Prostate gland (tissue), 2 donors: ENCODE measurements around the gene RARG. TPM values are rescaled to one million over a fixed set of nuclear protein-coding genes. Genes with fewer than 3 reads are reported as not detected.
A peak's percentile ranks its signal among the peaks of the same experiment; 100 is the strongest.

Source experiments
- DNase-seq: peaks from one replicate; pipeline ENCODE4 v3.0.0-alpha.2; 2019; ENCODE audit warnings: low spot score
- H3K27ac ChIP-seq, 2 donors: fragments of 200-600 bp; sonication (generic); 2 replicates each; pipeline ENCODE4 v1.5.1; 2017 to 2019
- H3K27me3 ChIP-seq: fragments of 200-600 bp; sonication (generic); replicated peaks from 2 replicates; pipeline ENCODE4 v1.5.1; 2019; ENCODE audit not compliant: insufficient read depth
- H3K36me3 ChIP-seq, 2 donors: fragments of 200-600 bp; sonication (generic); 1 replicate in 1 of 2; 2 replicates in 1 of 2; pipeline versions ENCODE4 v1.5.1 to v1.8.1; 2017 to 2019
- H3K4me1 ChIP-seq: fragments of 200-600 bp; sonication (generic); replicated peaks from 2 replicates; pipeline ENCODE4 v1.5.1; 2019
- H3K4me3 ChIP-seq, 2 donors: fragments of 200-600 bp; sonication (generic); 2 replicates each; pipeline ENCODE4 v1.5.1; 2017 to 2019
- H3K9me3 ChIP-seq: fragments of 200-600 bp; sonication (generic); 2 replicates; pipeline ENCODE4 v1.5.1; 2017
- POLR2A ChIP-seq: fragments of 450-650 bp; IDR thresholded peaks from one replicate; pipeline ENCODE4 v1.6.1; 2016; ENCODE audit warnings: antibody characterized with exemption, mild to moderate bottlenecking
- POLR2AphosphoS5 ChIP-seq: sonication (generic); formaldehyde crosslinking; IDR thresholded peaks from one replicate; pipeline ENCODE4 v1.6.1; 2017; ENCODE audit warnings: antibody characterized with exemption
- WGBS: methylation state at CpG from one replicate; pipeline ENCODE4 v1.1.5; 2018; 5-methylcytosine and 5-hydroxymethylcytosine counted together
- intact Hi-C: fragments of 100-400 bp; cut with DNase I; formaldehyde crosslinking; loops from one replicate; pipeline ENCODE4 v1.14.2; 2022
- total RNA-seq, 2 donors: library from RNA; depleted of rRNA; stranded (reverse); fragments of >200 nt; gene quantifications; one replicate each; pipeline ENCODE4 v1.1.0, GENCODE V29; 2016
- TF ChIP-seq, protein P1 (sequence below), 4 experiments: fragments of 200-600 bp in 2 of 4; fragments of 450-650 bp in 2 of 4; sonication (generic) in 2 of 4; IDR thresholded peaks; 1 replicate in 3 of 4; 2 replicates in 1 of 4; pipeline ENCODE4 v1.5.1; 2016 to 2019; ENCODE audit warnings: antibody characterized with exemption in 4 of 4, mild to moderate bottlenecking in 2 of 4, moderate library complexity in 2 of 4

RARG gene
- total RNA-seq, 2 donors from 2014 or later, result 28.9 to 30.4 TPM

DNA sequence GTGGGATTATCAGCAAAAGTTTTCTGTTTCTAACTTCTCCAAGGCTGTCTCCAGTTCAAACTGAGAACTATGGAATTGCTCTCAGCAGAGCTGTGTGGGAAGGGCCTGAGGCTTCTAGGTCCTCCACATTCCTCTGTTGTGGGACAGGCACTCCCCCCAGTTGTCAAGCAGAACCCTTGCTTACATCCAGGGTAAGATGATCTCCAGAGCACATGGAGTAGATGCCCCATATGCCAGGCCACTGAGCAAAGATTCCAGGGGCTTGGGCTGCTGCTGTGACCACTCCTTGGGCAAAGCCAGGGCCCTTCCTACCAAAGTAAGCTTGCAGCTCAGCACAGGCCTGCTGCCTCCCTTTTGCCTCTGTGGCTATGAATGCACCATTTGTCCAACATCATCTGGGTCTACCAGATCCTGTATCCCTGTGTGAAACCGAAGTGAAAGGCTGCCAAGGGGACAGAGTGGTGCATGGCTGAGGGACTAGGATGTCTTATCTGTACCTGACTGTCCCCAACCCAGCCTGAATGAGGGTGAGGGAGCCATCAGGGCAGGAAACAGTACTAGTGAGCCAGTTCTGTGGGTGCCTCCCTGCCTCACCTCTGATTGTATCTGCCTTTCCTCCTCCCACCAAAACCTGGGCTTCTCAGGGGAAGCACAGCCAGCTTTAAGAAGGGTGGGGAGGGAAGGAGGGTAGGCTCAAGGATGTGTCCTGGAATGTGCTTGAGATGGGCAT, 23.0 kb upstream of the RARG start:
- WGBS, result 88% methylated on average over 1 of the region's 1 CpG
- no peak for TF ChIP-seq POLR2AphosphoS5
- TF ChIP-seq, protein P1, sequence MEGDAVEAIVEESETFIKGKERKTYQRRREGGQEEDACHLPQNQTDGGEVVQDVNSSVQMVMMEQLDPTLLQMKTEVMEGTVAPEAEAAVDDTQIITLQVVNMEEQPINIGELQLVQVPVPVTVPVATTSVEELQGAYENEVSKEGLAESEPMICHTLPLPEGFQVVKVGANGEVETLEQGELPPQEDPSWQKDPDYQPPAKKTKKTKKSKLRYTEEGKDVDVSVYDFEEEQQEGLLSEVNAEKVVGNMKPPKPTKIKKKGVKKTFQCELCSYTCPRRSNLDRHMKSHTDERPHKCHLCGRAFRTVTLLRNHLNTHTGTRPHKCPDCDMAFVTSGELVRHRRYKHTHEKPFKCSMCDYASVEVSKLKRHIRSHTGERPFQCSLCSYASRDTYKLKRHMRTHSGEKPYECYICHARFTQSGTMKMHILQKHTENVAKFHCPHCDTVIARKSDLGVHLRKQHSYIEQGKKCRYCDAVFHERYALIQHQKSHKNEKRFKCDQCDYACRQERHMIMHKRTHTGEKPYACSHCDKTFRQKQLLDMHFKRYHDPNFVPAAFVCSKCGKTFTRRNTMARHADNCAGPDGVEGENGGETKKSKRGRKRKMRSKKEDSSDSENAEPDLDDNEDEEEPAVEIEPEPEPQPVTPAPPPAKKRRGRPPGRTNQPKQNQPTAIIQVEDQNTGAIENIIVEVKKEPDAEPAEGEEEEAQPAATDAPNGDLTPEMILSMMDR (IDR thresholded peaks at IDR 0.05), result no peak
- H3K27me3 ChIP-seq, result no peaks in the 10 kb centered on the region
- H3K9me3 ChIP-seq, result no peaks in the 10 kb centered on the region
- intact Hi-C loops, result loop anchor here (5.0 kb wide), 1 partner anchor 42 kb away; the partner anchor contains the start of genes MYG1 and PFDN5
- H3K27ac ChIP-seq, result no peak overlapping the region
- H3K4me1 ChIP-seq, result peaks cover 24% of the 10 kb centered on the region
- no peak for DNase-seq
- H3K36me3 ChIP-seq, result peaks cover 0 to 5% of the 10 kb centered on the region in 2 donors
- H3K4me3 ChIP-seq, result no peak overlapping the region

DNA sequence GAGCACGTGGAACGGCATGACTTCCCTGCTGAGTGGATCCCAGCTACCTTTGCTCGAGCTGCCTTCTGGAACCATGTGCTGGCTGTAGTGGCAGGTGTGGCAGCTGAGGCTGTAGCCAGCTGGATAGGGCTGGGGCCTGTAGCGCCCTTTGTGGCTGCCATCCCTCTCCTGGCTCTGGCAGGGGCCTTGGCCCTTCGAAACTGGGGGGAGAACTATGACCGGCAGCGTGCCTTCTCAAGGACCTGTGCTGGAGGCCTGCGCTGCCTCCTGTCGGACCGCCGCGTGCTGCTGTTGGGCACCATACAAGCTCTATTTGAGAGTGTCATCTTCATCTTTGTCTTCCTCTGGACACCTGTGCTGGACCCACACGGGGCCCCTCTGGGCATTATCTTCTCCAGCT, 21.3 kb upstream of the RARG start:
- Histone ChIP-seq H3K4me1 (peaks cover 24% of the 10 kb centered on the region), H3K27me3 (no peaks in the 10 kb centered on the region), H3K9me3 (no peaks in the 10 kb centered on the region), H3K27ac (peak overlapping the region in 1 of 2 donors; percentile 96), H3K4me3 (peak overlapping the region in 1 of 2 donors; percentile 87), H3K36me3 (peaks cover 0 to 5% of the 10 kb centered on the region in 2 donors)
- intact Hi-C loops, result loop anchor here (5.0 kb wide), 1 partner anchor 44 kb away; the partner anchor contains the start of genes MYG1 and PFDN5
- WGBS, result 90% methylated on average over 13 of the region's 13 CpGs
- no peak for TF ChIP-seq POLR2A
- no peak for DNase-seq

DNA sequence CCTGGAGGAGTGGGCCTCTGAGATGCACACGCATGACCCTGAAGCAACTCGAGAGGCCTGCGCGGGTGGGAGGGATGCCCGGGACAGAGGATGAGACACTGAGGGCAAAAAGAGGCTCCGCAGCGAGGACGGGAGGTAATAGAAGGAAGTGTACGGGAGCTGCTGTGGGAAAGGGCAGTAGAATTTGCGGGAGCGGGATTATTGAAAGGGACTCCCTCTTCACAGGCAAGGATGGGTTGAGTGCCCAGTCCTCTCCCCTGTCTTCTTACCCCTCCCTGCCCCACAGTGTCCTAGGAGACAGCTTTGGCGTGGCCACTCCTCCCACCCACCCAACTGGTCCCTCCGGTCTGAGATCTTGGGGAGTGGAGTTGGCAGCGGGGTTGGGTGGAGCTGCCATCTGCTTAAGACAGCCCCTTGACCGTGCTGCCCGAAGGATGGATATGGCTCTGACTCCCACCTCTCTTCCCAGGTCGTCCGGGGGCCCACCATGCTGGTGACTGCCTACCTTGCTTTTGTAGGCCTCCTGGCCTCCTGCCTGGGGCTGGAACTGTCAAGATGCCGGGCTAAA, 20.4 kb upstream of the RARG start:
- peak; percentile 87 for DNase-seq
- intact Hi-C loops, result loop anchor here (5.0 kb wide), 1 partner anchor 45 kb away; the partner anchor contains the start of genes MYG1 and PFDN5

DNA sequence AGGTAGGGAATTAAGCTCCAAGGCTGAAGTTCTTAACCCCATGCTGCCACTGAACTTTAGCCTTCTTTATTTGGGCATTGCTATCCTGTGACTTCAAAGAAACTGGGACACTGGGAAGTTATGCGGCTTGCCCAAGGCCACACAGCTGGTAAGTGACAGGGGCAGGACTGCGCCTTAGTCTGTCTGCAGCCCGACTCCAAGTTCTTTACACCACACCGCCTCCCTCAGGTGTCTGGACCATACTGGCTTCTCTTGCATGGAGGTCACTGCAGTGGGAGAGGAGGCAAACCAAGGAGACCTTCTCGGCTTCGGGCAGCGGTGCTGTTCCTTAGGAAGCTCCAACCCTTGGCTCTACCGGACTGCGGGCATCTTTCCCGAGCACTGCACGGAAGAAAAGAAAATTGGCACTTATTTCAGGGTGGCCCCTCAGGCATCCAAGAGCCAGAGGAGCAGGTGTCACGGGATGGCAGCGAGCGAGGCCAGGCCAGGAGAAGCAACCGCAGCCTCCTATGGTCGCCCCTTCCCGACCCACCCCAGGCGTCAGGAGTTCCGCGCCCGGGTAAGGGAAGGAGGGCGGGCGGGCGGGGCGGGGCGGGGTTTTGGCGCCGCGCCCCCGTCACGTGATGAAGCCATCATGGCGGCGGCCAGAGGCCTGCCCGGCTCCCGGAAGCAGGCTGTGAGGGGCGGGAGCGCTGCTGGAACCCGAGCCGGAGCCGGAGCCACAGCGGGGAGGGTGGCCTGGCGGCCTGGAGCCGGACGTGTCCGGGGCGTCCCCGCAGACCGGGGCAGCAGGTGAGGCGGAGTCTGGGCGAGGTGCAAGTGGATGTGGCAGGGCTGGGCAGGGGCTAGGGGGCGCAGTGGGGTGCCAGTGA, 19.7 kb upstream of the RARG start:
- TF ChIP-seq, protein P1 (IDR thresholded peaks at IDR 0.05), result peak in 3 of 4 experiments; percentile 33 to 63 (median 58)
- TF ChIP-seq POLR2AphosphoS5 (peak; percentile 18), POLR2A (peak; percentile 40)
- Histone ChIP-seq H3K4me3 (peak overlapping the region; percentile 81 to 87), H3K9me3 (no peaks in the 10 kb centered on the region), H3K27ac (peak overlapping the region; percentile 85 to 96), H3K4me1 (peaks cover 24% of the 10 kb centered on the region), H3K36me3 (peaks cover 0 to 5% of the 10 kb centered on the region in 2 donors), H3K27me3 (no peaks in the 10 kb centered on the region)
- DNase-seq, result peak; percentile 73
- under 1% methylated on average over 30 of the region's 51 CpGs for WGBS
- intact Hi-C loops, result loop anchor here (1.0 to 5.0 kb wide), 3 partner anchors 18 to 46 kb away; partner anchors contain the start of genes MYG1 and PFDN5

More for the DNA sequence above, 20.4 kb upstream of the RARG start:
- TF ChIP-seq POLR2AphosphoS5 (peak; percentile 73), POLR2A (no peak)
- peaks cover 24% of the 10 kb centered on the region for H3K4me1 ChIP-seq
- H3K36me3 ChIP-seq, result peaks cover 0 to 5% of the 10 kb centered on the region in 2 donors
- H3K9me3 ChIP-seq, result no peaks in the 10 kb centered on the region
- H3K4me3 ChIP-seq, result peak overlapping the region; percentile 81 to 87
- WGBS, result 3% methylated on average over 19 of the region's 19 CpGs
- H3K27me3 ChIP-seq, result no peaks in the 10 kb centered on the region
- peak overlapping the region; percentile 85 to 96 for H3K27ac ChIP-seq

DNA sequence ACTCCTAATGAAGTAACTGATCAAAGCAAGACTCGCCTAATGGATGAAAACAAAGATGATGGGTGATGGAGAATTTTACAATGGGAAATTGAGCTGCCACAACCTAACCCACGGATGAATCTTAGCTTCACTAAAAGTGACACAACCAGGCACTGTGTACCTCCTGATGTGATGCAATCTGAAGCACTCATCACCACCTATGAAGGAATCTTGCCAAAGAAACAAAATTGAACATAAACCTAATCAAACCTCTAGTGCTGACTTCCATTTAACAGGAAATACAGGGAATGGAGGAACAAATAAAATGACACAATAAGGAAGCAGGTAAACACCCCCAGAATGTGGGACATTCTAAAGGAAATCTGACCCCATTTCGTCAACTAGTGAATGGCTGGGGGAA, 13.3 kb upstream of the RARG start:
- H3K27me3 ChIP-seq, result no peaks in the 10 kb centered on the region
- H3K9me3 ChIP-seq, result no peaks in the 10 kb centered on the region
- H3K36me3 ChIP-seq, result no peaks in the 10 kb centered on the region
- no peak for TF ChIP-seq POLR2A
- TF ChIP-seq POLR2AphosphoS5, result no peak
- TF ChIP-seq, protein P1 (IDR thresholded peaks at IDR 0.05), result no peak
- no peak overlapping the region for H3K27ac ChIP-seq
- H3K4me3 ChIP-seq, result no peak overlapping the region
- WGBS, result 72% methylated on average over 3 of the region's 3 CpGs
- intact Hi-C loops, result no loop called here
- no peak for DNase-seq
- H3K4me1 ChIP-seq, result no peaks in the 10 kb centered on the region
